Measurements from ENCODE around the gene TAF7L.

DNA sequence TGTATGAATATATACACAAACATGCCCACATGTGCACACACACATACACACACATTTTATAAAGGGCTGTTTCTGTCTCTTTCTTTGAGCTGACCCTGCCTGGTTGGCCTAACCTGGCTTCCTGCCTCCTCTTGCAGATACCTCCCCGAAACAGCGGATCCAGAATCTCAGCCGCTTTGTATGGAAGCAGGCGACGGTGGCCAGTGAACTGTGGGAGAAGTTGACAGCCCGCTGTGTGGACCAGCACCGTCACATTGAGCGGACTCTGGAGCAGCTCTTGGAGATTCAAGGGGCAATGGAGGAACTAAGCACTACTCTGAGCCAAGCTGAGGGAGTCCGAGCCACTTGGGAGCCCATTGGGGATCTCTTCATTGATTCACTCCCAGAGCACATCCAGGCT, 49.6 kb downstream of the TAF7L start:
- TF ChIP-seq POLR2AphosphoS5 (IDR thresholded peaks at IDR 0.05; ENCODE audit: borderline replicate concordance, low read depth, low read length), result no peak
- TF ChIP-seq EZH2 (IDR thresholded peaks at IDR 0.05), result no peak
- TF ChIP-seq FOXP2 (optimal IDR thresholded peaks at IDR 0.05; ENCODE audit: control extremely low read depth, extremely low read length, insufficient read depth), result no peak

Data from SK-N-MC (cell line).